H1 (cell line): ENCODE data around the gene CDV3. TPM values are rescaled to one million over a fixed set of nuclear protein-coding genes. Genes with fewer than 3 reads are reported as not detected.

Source experiments
- BACH1 ChIP-seq: IDR thresholded peaks from 2 replicates; pipeline ENCODE4 v1.6.1; 2012; ENCODE audit warnings: low read length, improper control_type of control experiment
- POLR2AphosphoS5 ChIP-seq: IDR thresholded peaks from 2 replicates; pipeline ENCODE4 v1.6.1; 2011; ENCODE audit warnings: low read depth, low read length
- RBBP5 ChIP-seq: IDR thresholded peaks from 2 replicates; pipeline ENCODE4 v1.7.1; 2012; ENCODE audit warnings: low read depth, mild to moderate bottlenecking, inconsistent platforms, low read length, moderate library complexity, borderline replicate concordance
- SIN3A ChIP-seq, 2 experiments: IDR thresholded peaks in 1 of 2; conservative IDR thresholded peaks in 1 of 2; 2 replicates each; pipeline ENCODE4 v1.6.1; 2011 to 2012; ENCODE audit warnings: low read length in 2 of 2, improper control_type of control experiment in 1 of 2, low read depth in 1 of 2, mild to moderate bottlenecking in 1 of 2
- SP1 ChIP-seq: IDR thresholded peaks from 2 replicates; pipeline ENCODE4 v1.6.1; 2011; ENCODE audit warnings: low read depth, low read length
- polyA plus RNA-seq, 7 experiments: library from polyadenylated mRNA; depleted of rRNA in 3 of 7; stranded (reverse) in 5 of 7; unstranded in 2 of 7; fragments of >200 nt in 5 of 7; fragments of 200-250 nt in 2 of 7; gene quantifications; 1 replicate in 5 of 7; 2 replicates in 1 of 7; 4 replicates in 1 of 7; pipeline versions ENCODE4 v1.2.1 to v1.2.3, GENCODE V29; 2011 to 2013; ENCODE audit warnings: missing spikeins in 2 of 7, mixed read lengths in 2 of 7
- total RNA-seq: library from RNA; stranded (reverse); fragmentation: NEBNext Ultra II Directional; extraction: Animal tissue kit (Norgen Biotek cat#: 25700); gene quantifications from 2 replicates; pipeline ENCODE4 v1.2.1, GENCODE V29; 2021

Gene CDV3
- total and polyA plus RNA-seq, 2 of the 8 experiments (the other 6 are each of a cell fraction or from before 2014, with no cell fraction given) = 29.4 to 163 TPM

DNA sequence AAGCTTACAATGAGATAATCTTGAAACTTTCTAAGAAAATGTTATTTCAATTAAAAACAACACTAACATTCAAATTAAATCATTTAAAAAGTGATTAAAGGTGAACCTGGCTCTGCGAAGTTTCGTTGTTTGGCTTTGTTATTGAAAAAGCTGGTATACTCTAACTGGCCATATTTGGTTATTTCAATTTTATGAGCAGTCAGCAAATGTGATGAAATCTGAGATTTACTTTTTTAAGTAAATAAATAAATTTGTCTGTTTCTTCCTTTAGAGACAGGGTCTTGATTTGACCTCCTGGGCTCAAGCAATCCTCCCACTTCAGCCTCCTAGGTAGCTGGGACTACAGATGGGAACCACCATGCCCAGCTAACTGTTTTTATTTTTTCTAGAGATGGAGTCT lies 38.0 kb downstream of the CDV3 start (continued):
- TF ChIP-seq SIN3A (conservative IDR thresholded peaks at IDR 0.05 in 1 of 2, IDR thresholded peaks at IDR 0.05 in 1 of 2; ENCODE audit: low read depth in 1 of 2, low read length in 2 of 2) (no peak), SP1 (no peak), RBBP5 (no peak), POLR2AphosphoS5 (no peak), BACH1 (no peak)
